ENCODE data around the gene PMAIP1.

GRCh38 chr18:59921384-59921891 lies 21.6 kb downstream of the PMAIP1 start:
- no peak for TF ChIP-seq CTCF (IDR thresholded peaks at IDR 0.05)
- TF ChIP-seq POLR2A (IDR thresholded peaks at IDR 0.05): no peak
- no peak for TF ChIP-seq EP300 (IDR thresholded peaks at IDR 0.05)
